IMR-90 (cell line): ENCODE measurements around the gene SMIM44.

Experiments used
- BHLHE40 ChIP-seq: fragments of 150-350 bp; IDR thresholded peaks from 2 replicates; pipeline ENCODE4 v1.6.1; 2016; ENCODE audit warnings: mild to moderate bottlenecking, low read depth, low read length
- CEBPB ChIP-seq: IDR thresholded peaks from 2 replicates; pipeline ENCODE4 v1.6.1; 2012; ENCODE audit warnings: low read depth, low read length, improper control_type of control experiment
- MAZ ChIP-seq: IDR thresholded peaks from 2 replicates; pipeline ENCODE4 v1.6.1; 2012; ENCODE audit warnings: low read depth, mild to moderate bottlenecking, low read length, improper control_type of control experiment, moderate library complexity, borderline replicate concordance
- MXI1 ChIP-seq: IDR thresholded peaks from 2 replicates; pipeline ENCODE4 v1.6.1; 2012; ENCODE audit warnings: low read depth, mild to moderate bottlenecking, low read length, moderate library complexity, borderline replicate concordance
- POLR2A ChIP-seq: IDR thresholded peaks from 2 replicates; pipeline ENCODE4 v1.6.1; 2012; ENCODE audit warnings: mild to moderate bottlenecking, low read depth, low read length
- RAD21 ChIP-seq: IDR thresholded peaks from 2 replicates; pipeline ENCODE4 v1.6.1; 2012; ENCODE audit warnings: low read length, improper control_type of control experiment
- RCOR1 ChIP-seq: IDR thresholded peaks from 2 replicates; pipeline ENCODE4 v1.6.1; 2012; ENCODE audit warnings: mild to moderate bottlenecking, low read length, improper control_type of control experiment; ENCODE audit not compliant: insufficient replicate concordance
- SMC3 ChIP-seq: fragments of 150-350 bp; IDR thresholded peaks from 2 replicates; pipeline ENCODE4 v1.6.1; 2016; ENCODE audit warnings: low read depth, mild to moderate bottlenecking, antibody characterized with exemption, low read length, moderate library complexity
- TF ChIP-seq, protein P1 (sequence below): conservative IDR thresholded peaks from 2 replicates; pipeline ENCODE4 v1.5.1; 2012; ENCODE audit warnings: mild to moderate bottlenecking, low read depth, low read length, improper control_type of control experiment

DNA sequence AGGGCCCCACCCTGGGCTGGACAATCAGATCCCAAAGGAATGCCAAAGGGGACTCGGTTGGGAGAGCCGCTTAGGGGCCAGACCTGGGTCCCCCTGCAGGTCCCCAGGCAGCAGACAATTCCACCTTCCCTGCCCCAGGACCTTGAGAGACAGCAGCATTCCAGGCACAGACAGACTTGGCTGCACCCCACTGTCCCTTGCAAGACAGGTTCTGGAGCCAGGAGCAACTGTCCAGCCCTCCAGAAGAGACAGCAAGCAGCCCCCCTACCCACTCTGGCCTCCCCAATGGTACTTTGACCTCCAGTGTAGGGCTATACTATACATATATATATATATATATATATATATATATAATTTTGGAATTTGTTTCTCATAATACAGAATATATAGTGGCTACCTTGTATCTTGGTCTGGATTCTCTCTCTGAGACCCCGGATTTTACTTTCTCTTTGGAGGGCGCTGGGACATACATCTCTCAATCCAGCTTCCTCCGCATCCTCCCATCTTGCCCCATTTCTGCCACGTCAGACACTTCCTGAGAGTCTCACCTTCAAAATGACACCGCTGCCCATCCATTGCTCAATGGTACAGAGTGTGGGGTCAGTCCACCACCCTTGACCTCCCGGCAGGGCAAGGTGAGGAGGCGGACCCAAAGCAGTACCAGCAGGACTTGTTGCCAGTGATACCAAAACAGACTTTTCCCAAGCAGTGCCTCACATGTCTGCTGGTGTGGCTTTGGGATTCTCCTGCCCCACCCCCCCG, 15.6 kb downstream of the SMIM44 start:
- TF ChIP-seq RCOR1 (no peak), MXI1 (no peak), SMC3 (no peak), RAD21 (no peak), MAZ (no peak), POLR2A (no peak), BHLHE40 (no peak), CEBPB (no peak)
- TF ChIP-seq, protein P1, sequence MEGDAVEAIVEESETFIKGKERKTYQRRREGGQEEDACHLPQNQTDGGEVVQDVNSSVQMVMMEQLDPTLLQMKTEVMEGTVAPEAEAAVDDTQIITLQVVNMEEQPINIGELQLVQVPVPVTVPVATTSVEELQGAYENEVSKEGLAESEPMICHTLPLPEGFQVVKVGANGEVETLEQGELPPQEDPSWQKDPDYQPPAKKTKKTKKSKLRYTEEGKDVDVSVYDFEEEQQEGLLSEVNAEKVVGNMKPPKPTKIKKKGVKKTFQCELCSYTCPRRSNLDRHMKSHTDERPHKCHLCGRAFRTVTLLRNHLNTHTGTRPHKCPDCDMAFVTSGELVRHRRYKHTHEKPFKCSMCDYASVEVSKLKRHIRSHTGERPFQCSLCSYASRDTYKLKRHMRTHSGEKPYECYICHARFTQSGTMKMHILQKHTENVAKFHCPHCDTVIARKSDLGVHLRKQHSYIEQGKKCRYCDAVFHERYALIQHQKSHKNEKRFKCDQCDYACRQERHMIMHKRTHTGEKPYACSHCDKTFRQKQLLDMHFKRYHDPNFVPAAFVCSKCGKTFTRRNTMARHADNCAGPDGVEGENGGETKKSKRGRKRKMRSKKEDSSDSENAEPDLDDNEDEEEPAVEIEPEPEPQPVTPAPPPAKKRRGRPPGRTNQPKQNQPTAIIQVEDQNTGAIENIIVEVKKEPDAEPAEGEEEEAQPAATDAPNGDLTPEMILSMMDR = no peak
